GM21786 (cell line): Measurements from ENCODE around the gene SRD5A3.

Experiments used
- ATAC-seq: cut with Tn5 transposase; IDR thresholded peaks from one replicate; pipeline ENCODE4 v1.9.1; 2021; ENCODE audit not compliant: unreplicated experiment

SRD5A3 gene

DNA sequence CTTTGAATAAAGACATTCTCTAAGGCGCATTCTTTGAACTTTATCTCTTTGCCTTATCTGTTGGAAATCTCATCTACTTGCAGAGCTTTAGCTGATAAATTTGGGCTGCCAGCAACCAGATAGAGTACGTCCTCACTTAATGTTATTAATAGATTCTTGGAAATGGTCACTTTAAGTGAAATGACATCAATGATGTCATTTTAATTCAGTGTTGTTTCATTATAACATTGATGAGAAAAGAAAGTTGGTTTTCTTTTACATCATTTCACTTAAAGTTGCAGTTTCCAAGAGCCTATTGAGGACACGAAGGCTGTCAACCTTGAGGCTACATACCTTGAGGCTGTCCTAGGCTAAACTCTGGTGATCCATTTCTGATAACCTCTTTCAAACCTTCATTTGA lies 59.0 kb downstream of the SRD5A3 start:
- no peak for ATAC-seq

DNA sequence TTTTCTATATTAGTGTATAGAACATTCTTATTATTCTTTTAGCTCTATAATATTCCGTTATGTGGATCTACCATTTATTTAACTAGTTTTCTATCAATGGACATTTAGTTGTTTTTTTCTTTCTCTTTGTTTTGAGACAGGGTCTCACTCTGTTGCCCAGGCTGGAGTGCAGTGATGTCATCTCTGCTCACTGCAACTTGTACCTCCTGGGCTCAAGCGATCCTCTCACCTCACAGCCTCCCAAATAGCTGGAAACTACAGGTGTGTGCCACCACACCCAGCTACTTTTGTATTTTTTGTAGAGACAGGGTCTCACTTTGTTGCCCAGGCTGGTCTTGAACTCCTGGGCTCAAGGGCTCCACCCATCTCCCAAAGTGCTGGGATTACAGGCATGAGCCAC lies 60.5 kb downstream of the SRD5A3 start:
- no peak for ATAC-seq

DNA sequence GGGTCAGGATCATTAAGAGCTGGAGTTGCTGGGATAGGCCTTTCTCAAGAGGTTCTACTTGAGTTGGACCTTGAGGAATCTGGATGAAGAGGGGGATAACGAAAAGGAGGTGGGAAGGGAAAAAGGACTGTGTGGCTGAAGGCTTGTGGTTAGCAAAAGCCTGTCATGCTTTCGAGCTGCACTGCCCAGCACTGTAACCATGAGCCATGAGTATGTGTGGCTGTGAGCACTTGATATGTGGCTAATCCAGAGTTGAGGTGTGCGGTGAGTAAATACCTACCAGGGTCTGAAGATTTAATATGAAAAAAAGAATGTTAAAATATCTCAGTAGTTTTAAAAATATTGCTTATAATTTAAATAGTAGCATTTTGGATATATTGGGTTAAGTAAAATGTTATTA lies 61.1 kb downstream of the SRD5A3 start:
- no peak for ATAC-seq

DNA sequence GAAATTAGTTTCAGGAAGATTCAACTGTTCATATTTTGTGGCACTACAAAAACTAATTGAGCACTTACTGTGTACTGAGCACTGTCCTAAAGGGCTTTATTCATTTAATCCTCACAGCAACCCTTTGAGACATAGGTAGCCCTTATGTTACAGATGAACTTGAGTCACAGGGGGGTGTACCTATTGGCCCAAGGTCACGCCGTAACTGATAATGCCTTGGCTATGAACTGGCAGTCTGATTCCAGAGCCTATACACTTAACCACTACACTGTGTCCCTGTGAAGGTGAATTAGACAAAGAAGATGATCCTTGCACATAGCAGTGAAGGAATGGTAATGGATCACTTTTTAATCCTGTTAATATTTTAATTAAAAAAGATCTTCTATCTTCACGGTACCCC lies 61.7 kb downstream of the SRD5A3 start:
- no peak for ATAC-seq

DNA sequence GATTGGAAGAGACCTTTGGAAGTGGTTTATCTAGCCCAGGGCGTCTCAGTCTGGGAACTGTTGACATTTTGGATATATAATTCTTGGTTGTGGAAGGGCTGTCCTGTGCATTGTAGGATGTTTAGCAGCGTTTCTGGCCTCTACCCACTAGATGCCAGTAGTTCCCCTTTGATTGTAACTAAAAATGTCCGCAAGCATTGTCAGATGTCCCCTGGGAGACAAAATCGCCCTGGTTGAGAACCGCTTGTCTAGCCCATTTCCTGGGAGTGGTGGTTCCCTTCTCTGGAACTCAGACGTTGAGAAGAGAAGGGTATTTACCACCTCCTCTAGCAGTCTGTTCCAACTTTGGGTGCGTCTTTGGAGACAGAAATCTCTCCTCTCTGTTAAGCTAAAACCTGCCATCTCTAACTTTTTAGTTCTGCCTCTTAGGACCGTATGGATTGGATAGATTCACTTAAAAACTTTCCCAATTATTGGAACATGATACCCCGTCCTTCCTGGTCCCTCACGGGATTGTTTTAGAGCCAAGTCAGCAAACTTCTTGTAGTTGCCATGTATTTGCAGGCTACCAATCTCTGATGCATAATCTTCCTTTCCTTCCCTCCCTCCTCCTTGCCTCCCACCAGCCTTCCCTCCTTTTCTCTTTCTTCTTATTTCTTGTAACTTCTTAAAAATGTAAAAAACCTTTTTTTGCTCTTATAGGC lies 63.6 kb downstream of the SRD5A3 start:
- ATAC-seq, result peak; percentile 83

DNA sequence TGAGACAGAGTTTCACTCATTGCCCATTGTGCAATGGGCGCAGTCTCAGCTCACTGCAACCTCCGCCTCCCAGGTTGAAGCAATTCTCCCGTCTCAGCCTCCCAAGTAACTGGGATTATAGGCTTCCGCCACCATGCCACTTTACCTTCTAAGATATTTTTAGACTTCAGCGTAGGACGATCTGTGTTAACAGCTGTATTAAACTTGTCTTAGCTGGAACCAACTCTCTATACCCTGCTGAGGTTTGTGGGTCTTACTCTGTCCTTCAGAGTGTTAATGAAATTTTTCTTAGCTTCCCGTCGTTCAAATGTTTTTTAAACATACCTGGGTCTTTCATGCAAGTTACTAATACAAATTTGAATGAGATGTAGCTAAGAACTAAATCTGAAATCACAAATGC lies 64.4 kb downstream of the SRD5A3 start:
- ATAC-seq, result no peak

DNA sequence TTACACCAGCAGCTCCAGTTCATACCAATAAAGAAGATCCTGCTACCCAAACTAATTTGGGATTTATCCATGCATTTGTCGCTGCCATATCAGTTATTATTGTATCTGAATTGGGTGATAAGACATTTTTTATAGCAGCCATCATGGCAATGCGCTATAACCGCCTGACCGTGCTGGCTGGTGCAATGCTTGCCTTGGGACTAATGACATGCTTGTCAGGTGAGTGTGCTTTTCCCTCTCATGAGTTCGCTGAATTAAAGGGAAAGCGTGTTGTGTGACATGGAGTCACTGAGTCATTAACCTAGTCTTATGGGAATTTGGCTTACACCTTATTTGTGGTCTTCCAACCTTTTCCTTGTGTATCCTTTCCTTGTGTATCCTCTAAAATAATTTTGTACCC lies 65.6 kb downstream of the SRD5A3 start:
- ATAC-seq, result no peak

DNA sequence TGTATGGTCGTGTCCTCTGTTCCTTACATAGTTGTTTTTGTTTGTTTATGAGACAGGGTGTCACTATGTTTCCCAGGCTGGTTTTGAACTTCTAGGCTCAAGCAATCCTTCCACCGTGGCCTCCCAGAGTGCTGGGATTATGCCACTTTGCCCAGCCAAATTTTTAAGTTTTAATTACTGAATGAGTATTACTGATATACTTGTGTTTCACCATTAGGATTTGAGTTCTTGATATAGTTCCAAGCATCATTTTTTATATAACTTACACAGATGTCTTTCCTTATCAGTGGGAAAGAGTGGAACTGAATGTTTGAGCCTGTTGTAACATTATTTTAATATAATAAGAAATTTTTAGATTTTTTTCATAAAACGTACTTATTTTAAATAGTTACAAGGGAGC lies 70.1 kb downstream of the SRD5A3 start:
- ATAC-seq, result no peak
